ENCODE data around the gene PCNT. TPM values are rescaled to one million over a fixed set of nuclear protein-coding genes. Genes with fewer than 3 reads are reported as not detected.

PCNT gene
- total RNA-seq, 2 experiments from 2014 or later = 54.4 to 55.5 TPM

- TF ChIP-seq, protein P1, sequence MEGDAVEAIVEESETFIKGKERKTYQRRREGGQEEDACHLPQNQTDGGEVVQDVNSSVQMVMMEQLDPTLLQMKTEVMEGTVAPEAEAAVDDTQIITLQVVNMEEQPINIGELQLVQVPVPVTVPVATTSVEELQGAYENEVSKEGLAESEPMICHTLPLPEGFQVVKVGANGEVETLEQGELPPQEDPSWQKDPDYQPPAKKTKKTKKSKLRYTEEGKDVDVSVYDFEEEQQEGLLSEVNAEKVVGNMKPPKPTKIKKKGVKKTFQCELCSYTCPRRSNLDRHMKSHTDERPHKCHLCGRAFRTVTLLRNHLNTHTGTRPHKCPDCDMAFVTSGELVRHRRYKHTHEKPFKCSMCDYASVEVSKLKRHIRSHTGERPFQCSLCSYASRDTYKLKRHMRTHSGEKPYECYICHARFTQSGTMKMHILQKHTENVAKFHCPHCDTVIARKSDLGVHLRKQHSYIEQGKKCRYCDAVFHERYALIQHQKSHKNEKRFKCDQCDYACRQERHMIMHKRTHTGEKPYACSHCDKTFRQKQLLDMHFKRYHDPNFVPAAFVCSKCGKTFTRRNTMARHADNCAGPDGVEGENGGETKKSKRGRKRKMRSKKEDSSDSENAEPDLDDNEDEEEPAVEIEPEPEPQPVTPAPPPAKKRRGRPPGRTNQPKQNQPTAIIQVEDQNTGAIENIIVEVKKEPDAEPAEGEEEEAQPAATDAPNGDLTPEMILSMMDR (IDR thresholded peaks at IDR 0.05) = no peak
- Mint-ChIP-seq H3K4me1 (ENCODE audit: low read depth) (no peaks in the 10 kb centered on the region), H3K27me3 (no peaks in the 10 kb centered on the region), H3K27ac (no peak overlapping the region), H3K4me3 (no peak overlapping the region), H3K9me3 (no peaks in the 10 kb centered on the region), H3K36me3 (ENCODE audit: low read depth) (peaks cover 40% of the 10 kb centered on the region)
- Histone ChIP-seq H3K9me3 (ENCODE audit: control insufficient read depth in 1 of 2, insufficient read depth in 1 of 2, low read length in 2 of 2) (no peaks in the 10 kb centered on the region), H3K27me3 (ENCODE audit: control insufficient read depth in 1 of 2, insufficient read depth in 2 of 2, low read length in 2 of 2) (no peaks in the 10 kb centered on the region), H3K4me3 (ENCODE audit: low read length) (no peak overlapping the region), H3K4me1 (ENCODE audit: insufficient read depth, low read length) (no peaks in the 10 kb centered on the region), H3K27ac (ENCODE audit: low read depth in 1 of 2, low read length in 2 of 2) (no peak overlapping the region), H3K36me3 (ENCODE audit: insufficient read depth, low read length) (peaks cover 26% of the 10 kb centered on the region)
- CTCF ChIA-PET = no interaction called here
- DNase-seq (peak in 2 of 14 experiments; percentile 3 to 42), ATAC-seq (ENCODE audit: poor library complexity) (no peak)
- intact Hi-C loops (cut with DNase I, micrococcal nuclease) = no loop called here
- POLR2A ChIA-PET = no interaction called here
Observed at GRCh38 chr21:46409641-46410406, 85.9 kb downstream of the PCNT start.

- Histone ChIP-seq H3K27ac (ENCODE audit: low read depth in 1 of 2, low read length in 2 of 2) (no peak overlapping the region), H3K9me3 (ENCODE audit: control insufficient read depth in 1 of 2, insufficient read depth in 1 of 2, low read length in 2 of 2) (no peaks in the 10 kb centered on the region), H3K36me3 (ENCODE audit: insufficient read depth, low read length) (peaks cover 26% of the 10 kb centered on the region), H3K4me3 (ENCODE audit: low read length) (no peak overlapping the region), H3K4me1 (ENCODE audit: insufficient read depth, low read length) (no peaks in the 10 kb centered on the region), H3K27me3 (ENCODE audit: control insufficient read depth in 1 of 2, insufficient read depth in 2 of 2, low read length in 2 of 2) (no peaks in the 10 kb centered on the region)
- intact Hi-C loops (cut with DNase I, micrococcal nuclease) = no loop called here
- no peaks in the 10 kb centered on the region for H3K4me1 Mint-ChIP-seq (ENCODE audit: low read depth)
- ChIA-PET POLR2A (no interaction called here), CTCF (no interaction called here)
- DNase-seq (no peak), ATAC-seq (ENCODE audit: poor library complexity) (no peak)
- TF ChIP-seq, protein P1 (IDR thresholded peaks at IDR 0.05) = no peak
- no peak overlapping the region for H3K27ac Mint-ChIP-seq
- H3K36me3 Mint-ChIP-seq (ENCODE audit: low read depth) = peaks cover 44% of the 10 kb centered on the region
- H3K4me3 Mint-ChIP-seq = no peak overlapping the region
- no peaks in the 10 kb centered on the region for H3K27me3 Mint-ChIP-seq
- H3K9me3 Mint-ChIP-seq = no peaks in the 10 kb centered on the region
Observed at GRCh38 chr21:46410516-46410915, 86.6 kb downstream of the PCNT start.

GRCh38 chr21:46411236-46411635, 87.3 kb downstream of the PCNT start:
- peaks cover 48% of the 10 kb centered on the region for H3K36me3 Mint-ChIP-seq (ENCODE audit: low read depth)
- H3K27ac Mint-ChIP-seq = no peak overlapping the region
- H3K4me3 Mint-ChIP-seq = no peak overlapping the region
- ATAC-seq (ENCODE audit: poor library complexity) (no peak), DNase-seq (no peak)
- no peaks in the 10 kb centered on the region for H3K4me1 ChIP-seq (ENCODE audit: insufficient read depth, low read length)
- no peaks in the 10 kb centered on the region for H3K27me3 ChIP-seq (ENCODE audit: control insufficient read depth in 1 of 2, insufficient read depth in 2 of 2, low read length in 2 of 2)
- no peak overlapping the region for H3K27ac ChIP-seq (ENCODE audit: low read depth in 1 of 2, low read length in 2 of 2)
- H3K36me3 ChIP-seq (ENCODE audit: insufficient read depth, low read length) = peaks cover 26% of the 10 kb centered on the region
- no peaks in the 10 kb centered on the region for H3K9me3 Mint-ChIP-seq
- no peaks in the 10 kb centered on the region for H3K4me1 Mint-ChIP-seq (ENCODE audit: low read depth)
- H3K9me3 ChIP-seq (ENCODE audit: control insufficient read depth in 1 of 2, insufficient read depth in 1 of 2, low read length in 2 of 2) = no peaks in the 10 kb centered on the region
- H3K27me3 Mint-ChIP-seq = no peaks in the 10 kb centered on the region
- H3K4me3 ChIP-seq (ENCODE audit: low read length) = no peak overlapping the region
- POLR2A ChIA-PET = no interaction called here
- intact Hi-C loops (cut with DNase I, micrococcal nuclease) = no loop called here
- CTCF ChIA-PET = no interaction called here
- TF ChIP-seq, protein P1 (IDR thresholded peaks at IDR 0.05) = no peak
